H1 (cell line): Measurements from ENCODE around the gene CHSY1. TPM values are rescaled to one million over a fixed set of nuclear protein-coding genes. Genes with fewer than 3 reads are reported as not detected.

Source experiments
- CTCF ChIA-PET: fragments of 300-600 bp; sonication (Branson Sonifier 250); formaldehyde crosslinking; loops from one replicate; lab custom pipeline; 2021; ENCODE audit not compliant: partially characterized antibody; lab: Charles Lee
- POLR2A ChIA-PET: fragments of 300-600 bp; sonication (Branson Sonifier 250); formaldehyde crosslinking; loops from one replicate; lab custom pipeline; 2021; ENCODE audit warnings: inconsistent platforms; ENCODE audit not compliant: partially characterized antibody; lab: Charles Lee
- DNase-seq, 2 experiments: peaks; one replicate each; pipeline versions ENCODE4 v3.0.0 to v3.0.0-alpha.2; 2010 to 2022; ENCODE audit warnings: low spot score in 2 of 2, low read depth in 1 of 2, mixed read lengths in 1 of 2
- FAIRE-seq: peaks from 2 replicates; lab custom pipeline; 2011; peaks lifted over from hg19 to GRCh38; lab: Jason Lieb, UNC
- H2AFZ ChIP-seq: 2 replicates; pipeline ENCODE4 v1.8.1; 2012; ENCODE audit warnings: low read length, inconsistent platforms
- H2AK5ac ChIP-seq: 2 replicates; pipeline ENCODE4 v1.6.1; 2013; ENCODE audit warnings: low read depth, low read length
- H2BK120ac ChIP-seq: replicated peaks from 2 replicates; pipeline ENCODE3; 2013; ENCODE audit warnings: low read depth, low read length, inconsistent platforms
- H2BK12ac ChIP-seq: 2 replicates; pipeline ENCODE4 v1.6.1; 2013; ENCODE audit warnings: low read depth, low read length
- H2BK15ac ChIP-seq: 2 replicates; pipeline ENCODE4 v1.6.1; 2013; ENCODE audit warnings: low read length
- H2BK20ac ChIP-seq: 2 replicates; pipeline ENCODE4 v1.6.1; 2013; ENCODE audit warnings: low read length
- H2BK5ac ChIP-seq: 2 replicates; pipeline ENCODE4 v1.6.1; 2013; ENCODE audit warnings: low read depth, low read length
- H3K14ac ChIP-seq: 2 replicates; pipeline ENCODE4 v1.6.1; 2013; ENCODE audit warnings: inconsistent platforms; ENCODE audit not compliant: insufficient read length
- H3K18ac ChIP-seq: 2 replicates; pipeline ENCODE4 v1.6.1; 2013; ENCODE audit warnings: low read length; ENCODE audit errors: extremely low read depth
- H3K23ac ChIP-seq: 2 replicates; pipeline ENCODE4 v1.6.1; 2013; ENCODE audit warnings: inconsistent platforms; ENCODE audit not compliant: insufficient read length
- H3K23me2 ChIP-seq: 2 replicates; pipeline ENCODE4 v1.6.1; 2013; ENCODE audit warnings: low read depth, low read length
- H3K27ac ChIP-seq: 2 replicates; pipeline ENCODE4 v1.6.1; 2011; ENCODE audit warnings: low read depth, low read length, inconsistent platforms
- H3K27me3 ChIP-seq, 4 experiments: replicated peaks in 1 of 4; 1 replicate in 1 of 4; 2 replicates in 3 of 4; pipeline versions ENCODE4 v1.6.1 to v1.8.1; 2011 to 2013; ENCODE audit warnings: low read length in 3 of 4, mild to moderate bottlenecking in 3 of 4, inconsistent platforms in 2 of 4, mixed read lengths in 2 of 4, moderate library complexity in 1 of 4; ENCODE audit not compliant: control insufficient read depth in 3 of 4, insufficient read depth in 3 of 4; ENCODE audit errors: extremely low read depth in 1 of 4
- H3K36me3 ChIP-seq, 4 experiments: 2 replicates each; pipeline versions ENCODE4 v1.6.1 to v1.8.1; 2011 to 2013; ENCODE audit warnings: mild to moderate bottlenecking in 4 of 4, low read length in 3 of 4, moderate library complexity in 2 of 4, control low read depth in 1 of 4, inconsistent platforms in 1 of 4; ENCODE audit not compliant: insufficient read depth in 4 of 4, control insufficient read depth in 2 of 4
- H3K4ac ChIP-seq: replicated peaks from 2 replicates; pipeline ENCODE3; 2013; ENCODE audit warnings: low read length, low read depth, mixed read lengths, inconsistent platforms; ENCODE audit not compliant: insufficient read length
- H3K4me1 ChIP-seq, 4 experiments: replicated peaks in 1 of 4; 1 replicate in 1 of 4; 2 replicates in 3 of 4; pipeline versions ENCODE4 v1.6.1 to v1.8.1; 2011 to 2013; ENCODE audit warnings: low read length in 3 of 4, inconsistent platforms in 2 of 4, mixed read lengths in 1 of 4; ENCODE audit not compliant: insufficient read depth in 4 of 4, control insufficient read depth in 3 of 4
- H3K4me2 ChIP-seq, 2 experiments: 2 replicates each; pipeline versions ENCODE4 v1.6.1 to v1.8.1; 2011 to 2013; ENCODE audit warnings: low read depth in 2 of 2, low read length in 2 of 2, control low read depth in 1 of 2, inconsistent platforms in 1 of 2, mild to moderate bottlenecking in 1 of 2; ENCODE audit not compliant: insufficient read depth in 1 of 2
- H3K4me3 ChIP-seq, 4 experiments: fragments of 200-600, 300-600 bp in 1 of 4; sonication (generic), shearing (Covaris generic), sonication (Bioruptor Twin) in 1 of 4; 2 replicates each; pipeline versions ENCODE4 v1.5.1 to v1.8.1; 2011 to 2016; ENCODE audit warnings: low read length in 4 of 4, low read depth in 3 of 4, control low read depth in 2 of 4, inconsistent platforms in 2 of 4, mild to moderate bottlenecking in 2 of 4, mixed read lengths in 1 of 4, moderate library complexity in 1 of 4; ENCODE audit not compliant: insufficient read depth in 2 of 4; ENCODE audit errors: extremely low read depth in 1 of 4
- H3K56ac ChIP-seq: replicated peaks from 2 replicates; pipeline ENCODE3; 2013; ENCODE audit warnings: low read depth, mild to moderate bottlenecking, mixed read lengths, low read length, inconsistent platforms; ENCODE audit not compliant: insufficient read length
- H3K79me1 ChIP-seq: 2 replicates; pipeline ENCODE4 v1.6.1; 2013; ENCODE audit warnings: low read depth, low read length, control low read depth
- H3K79me2 ChIP-seq, 2 experiments: 2 replicates each; pipeline versions ENCODE4 v1.6.1 to v1.8.1; 2012 to 2013; ENCODE audit warnings: low read length in 2 of 2, mild to moderate bottlenecking in 2 of 2, inconsistent platforms in 1 of 2; ENCODE audit not compliant: insufficient read depth in 2 of 2, control insufficient read depth in 1 of 2
- H3K9ac ChIP-seq, 4 experiments: replicated peaks in 1 of 4; 1 replicate in 1 of 4; 2 replicates in 3 of 4; pipeline versions ENCODE4 v1.6.1 to v1.8.1; 2011 to 2013; ENCODE audit warnings: low read depth in 3 of 4, low read length in 3 of 4, control low read depth in 2 of 4, mild to moderate bottlenecking in 2 of 4, moderate library complexity in 2 of 4, inconsistent platforms in 1 of 4; ENCODE audit errors: extremely low read depth in 1 of 4
- H3K9me3 ChIP-seq, 2 experiments: 2 replicates each; pipeline versions ENCODE4 v1.6.1 to v1.8.1; 2012 to 2013; ENCODE audit warnings: mild to moderate bottlenecking in 2 of 2, moderate library complexity in 2 of 2, control low read depth in 1 of 2, inconsistent platforms in 1 of 2, low read depth in 1 of 2, low read length in 1 of 2, mixed read lengths in 1 of 2; ENCODE audit not compliant: insufficient read depth in 2 of 2
- H4K20me1 ChIP-seq, 2 experiments: replicated peaks in 1 of 2; 2 replicates each; pipeline versions ENCODE3 to v1.8.1; 2011 to 2013; ENCODE audit warnings: inconsistent platforms in 2 of 2, low read length in 2 of 2, mild to moderate bottlenecking in 1 of 2; ENCODE audit not compliant: insufficient read depth in 2 of 2, control insufficient read depth in 1 of 2
- H4K5ac ChIP-seq: 2 replicates; pipeline ENCODE4 v1.6.1; 2013; ENCODE audit warnings: low read length, low read depth, mixed read lengths, inconsistent platforms; ENCODE audit not compliant: insufficient read length
- H4K8ac ChIP-seq: 2 replicates; pipeline ENCODE4 v1.8.0; 2013; ENCODE audit warnings: mild to moderate bottlenecking, moderate library complexity, low read length, inconsistent platforms; ENCODE audit not compliant: insufficient read depth; ENCODE audit errors: extremely low read depth
- H4K91ac ChIP-seq: replicated peaks from 2 replicates; pipeline ENCODE3; 2013; ENCODE audit warnings: low read length, mixed read lengths, inconsistent platforms; ENCODE audit not compliant: insufficient read length
- ASH2L ChIP-seq: fragments of 200-600, 300-600 bp; sonication (generic); IDR thresholded peaks from one replicate; pipeline ENCODE4 v1.7.1; 2017; ENCODE audit warnings: low read length
- BCL11A ChIP-seq, 2 experiments: IDR thresholded peaks; one replicate each; pipeline ENCODE4 v1.6.1; 2011; ENCODE audit warnings: low read depth in 2 of 2, low read length in 2 of 2, mild to moderate bottlenecking in 2 of 2
- CHD1 ChIP-seq: IDR thresholded peaks from 2 replicates; pipeline ENCODE4 v1.6.1; 2012; ENCODE audit warnings: low read depth, low read length, improper control_type of control experiment
- GTF2F1 ChIP-seq: IDR thresholded peaks from 2 replicates; pipeline ENCODE4 v1.6.1; 2012; ENCODE audit warnings: low read depth, low read length, improper control_type of control experiment, borderline replicate concordance
- KDM5A ChIP-seq: fragments of 200-600 bp; IDR thresholded peaks from 2 replicates; pipeline ENCODE4 v1.7.1; 2012; ENCODE audit warnings: mild to moderate bottlenecking, low read length, inconsistent platforms, mixed read lengths
- PHF8 ChIP-seq: fragments of 200-600 bp; sonication (generic); conservative IDR thresholded peaks from 2 replicates; pipeline ENCODE4 v1.7.1; 2012; ENCODE audit warnings: low read depth, mild to moderate bottlenecking, inconsistent platforms, low read length, moderate library complexity
- POLR2AphosphoS5 ChIP-seq: IDR thresholded peaks from 2 replicates; pipeline ENCODE4 v1.6.1; 2011; ENCODE audit warnings: low read depth, low read length
- RBBP5 ChIP-seq: IDR thresholded peaks from 2 replicates; pipeline ENCODE4 v1.7.1; 2012; ENCODE audit warnings: low read depth, mild to moderate bottlenecking, inconsistent platforms, low read length, moderate library complexity, borderline replicate concordance
- RFX5 ChIP-seq: IDR thresholded peaks from 2 replicates; pipeline ENCODE4 v1.6.1; 2011; ENCODE audit warnings: low read depth, low read length, improper control_type of control experiment, borderline replicate concordance
- SP4 ChIP-seq: IDR thresholded peaks from 2 replicates; pipeline ENCODE4 v1.6.1; 2012; ENCODE audit warnings: low read length, inconsistent platforms
- SRF ChIP-seq: IDR thresholded peaks from 2 replicates; pipeline ENCODE4 v1.6.1; 2011; ENCODE audit warnings: mild to moderate bottlenecking, low read depth, low read length, moderate library complexity
- SUZ12 ChIP-seq: fragments of 200-600 bp; sonication (generic); IDR thresholded peaks from 2 replicates; pipeline ENCODE4 v1.6.1; 2012; ENCODE audit warnings: mild to moderate bottlenecking, inconsistent platforms, low read length, moderate library complexity, mixed read lengths
- TAF1 ChIP-seq: IDR thresholded peaks from 2 replicates; pipeline ENCODE4 v1.6.1; 2011; ENCODE audit warnings: mild to moderate bottlenecking, low read depth, low read length
- WGBS, 2 experiments: shearing (Covaris generic) in 1 of 2; methylation state at CpG; one replicate each; pipeline versions ENCODE4 v1.1.6 to v1.1.7; 2013 to 2015; ENCODE audit warnings: low lambda C conversion rate in 2 of 2, mixed read lengths in 2 of 2, inconsistent platforms in 1 of 2, low coverage in 1 of 2, missing lambda C conversion rate in 1 of 2; ENCODE audit not compliant: insufficient replicate concordance in 2 of 2, insufficient coverage in 1 of 2, insufficient read length in 1 of 2; ENCODE audit errors: extremely low coverage in 1 of 2, missing lambda C conversion rate in 1 of 2; 5-methylcytosine and 5-hydroxymethylcytosine counted together
- polyA plus RNA-seq, 7 experiments: library from polyadenylated mRNA; depleted of rRNA in 3 of 7; stranded (reverse) in 5 of 7; unstranded in 2 of 7; fragments of >200 nt in 5 of 7; fragments of 200-250 nt in 2 of 7; gene quantifications; 1 replicate in 5 of 7; 2 replicates in 1 of 7; 4 replicates in 1 of 7; pipeline versions ENCODE4 v1.2.1 to v1.2.3, GENCODE V29; 2011 to 2013; ENCODE audit warnings: missing spikeins in 2 of 7, mixed read lengths in 2 of 7
- total RNA-seq: library from RNA; stranded (reverse); fragmentation: NEBNext Ultra II Directional; extraction: Animal tissue kit (Norgen Biotek cat#: 25700); gene quantifications from 2 replicates; pipeline ENCODE4 v1.2.1, GENCODE V29; 2021

The CHSY1 gene
- total and polyA plus RNA-seq, 2 of the 8 experiments (the other 6 are each of a cell fraction or from before 2014, with no cell fraction given): 24.9 to 60.7 TPM

- no peak overlapping the region for H2BK120ac ChIP-seq
- H3K27ac ChIP-seq: no peak overlapping the region
- peaks cover 0 to 5% (median 0%) of the 10 kb centered on the region in 4 experiments; a peak in 1 of 7 replicates for H3K4me1 ChIP-seq
- no peaks in the 10 kb centered on the region for H4K20me1 ChIP-seq
- H3K4me3 ChIP-seq: no peak overlapping the region
- no peak for DNase-seq
- no peak overlapping the region for H4K5ac ChIP-seq
- no peak overlapping the region for H2BK20ac ChIP-seq
- ChIA-PET CTCF (interaction anchor here (1.0 to 12.8 kb wide), 8 partner anchors 17 to 128 kb away, joined by 3 to 128 read pairs (median 8); no protein-coding TSS in a partner anchor), POLR2A (no interaction called here)
- peak overlapping the region; percentile 31; the same call in 1 of the 2 replicates for H2BK15ac ChIP-seq
- no peak overlapping the region for H3K14ac ChIP-seq
- no peaks in the 10 kb centered on the region for H3K79me2 ChIP-seq
- H3K9me3 ChIP-seq: peaks cover 0 to 4% of the 10 kb centered on the region in 2 experiments; a peak in 1 of 4 replicates
- H4K8ac ChIP-seq: no peak overlapping the region
- no peaks in the 10 kb centered on the region; the same call in 1 of the 2 replicates for H3K23me2 ChIP-seq
- FAIRE-seq: no peak
- no peak overlapping the region for H3K4ac ChIP-seq
- H2AK5ac ChIP-seq: no peak overlapping the region
- H4K91ac ChIP-seq: no peak overlapping the region
- H2AFZ ChIP-seq: no peak overlapping the region
- H3K4me2 ChIP-seq: no peak overlapping the region
- no peak overlapping the region for H3K56ac ChIP-seq
- H3K79me1 ChIP-seq: no peaks in the 10 kb centered on the region
- no peak overlapping the region for H3K23ac ChIP-seq
- no peaks in the 10 kb centered on the region for H3K36me3 ChIP-seq
- H3K9ac ChIP-seq: no peak overlapping the region
- H3K18ac ChIP-seq: no peak overlapping the region
- no peak overlapping the region for H2BK5ac ChIP-seq
- WGBS, 2 experiments: 88% methylated on average over 14 of the region's 14 CpGs; no CpG with 5 or more reads in 1 of the 2 experiments
- H2BK12ac ChIP-seq: no peak overlapping the region; the same call in 1 of the 2 replicates
- no peaks in the 10 kb centered on the region; a peak in 1 of 7 replicates for H3K27me3 ChIP-seq
- TF ChIP-seq POLR2AphosphoS5: no peak
- no peak for TF ChIP-seq GTF2F1
- TF ChIP-seq RBBP5: no peak
- no peak for TF ChIP-seq SUZ12
- no peak for TF ChIP-seq CHD1
- TF ChIP-seq PHF8: no peak
- TF ChIP-seq BCL11A (IDR thresholded peaks at IDR 0.05; ENCODE audit: low read depth in 2 of 2, low read length in 2 of 2): no peak
- no peak for TF ChIP-seq TAF1
- no peak for TF ChIP-seq SP4
- TF ChIP-seq RFX5: no peak
- no peak for TF ChIP-seq KDM5A
- TF ChIP-seq ASH2L: no peak
- TF ChIP-seq SRF: no peak
These were observed 116.2 kb downstream of the CHSY1 start for GRCh38 chr15:101135532-101136166.
